Ascending aorta (tissue), 2 donors: ENCODE results near the gene C3orf38. TPM values are rescaled to one million over a fixed set of nuclear protein-coding genes. Genes with fewer than 3 reads are reported as not detected.

Source experiments
- DNase-seq, 2 donors: peaks; one replicate each; pipeline ENCODE4 v3.0.0-alpha.2; 2019; ENCODE audit warnings: low spot score in 2 of 2
- H3K27ac ChIP-seq, 2 donors: fragments of 200-600 bp; sonication (generic); one replicate each; pipeline ENCODE4 v1.5.1; 2016 to 2017; ENCODE audit warnings: mild to moderate bottlenecking in 1 of 2
- H3K27me3 ChIP-seq: fragments of 200-600 bp; sonication (generic); one replicate; pipeline ENCODE4 v1.5.1; 2017
- H3K36me3 ChIP-seq, 2 donors: fragments of 200-600 bp; sonication (generic); one replicate each; pipeline ENCODE4 v1.5.1; 2016
- H3K4me1 ChIP-seq, 2 donors: fragments of 200-600 bp; sonication (generic); one replicate each; pipeline ENCODE4 v1.5.1; 2016 to 2017; ENCODE audit warnings: mild to moderate bottlenecking in 1 of 2
- H3K4me3 ChIP-seq, 2 donors: fragments of 200-600 bp; sonication (generic); one replicate each; pipeline ENCODE4 v1.5.1; 2016 to 2017; ENCODE audit warnings: mild to moderate bottlenecking in 1 of 2
- H3K9me3 ChIP-seq, 2 donors: fragments of 200-600 bp; sonication (generic); one replicate each; pipeline ENCODE4 v1.5.1; 2016
- CTCF ChIP-seq, 3 experiments: fragments of 200-600 bp in 2 of 3; fragments of 450-650 bp in 1 of 3; sonication (generic) in 2 of 3; IDR thresholded peaks; one replicate each; pipeline ENCODE4 v1.5.1; 2016 to 2019; ENCODE audit warnings: antibody characterized with exemption in 3 of 3, mild to moderate bottlenecking in 1 of 3, moderate library complexity in 1 of 3
- intact Hi-C: fragments of 100-400 bp; cut with DNase I; formaldehyde crosslinking; loops from one replicate; pipeline ENCODE4 v1.15.1; 2023
- total RNA-seq: library from RNA; depleted of rRNA; stranded (reverse); fragments of >200 nt; gene quantifications from one replicate; pipeline ENCODE4 v1.1.0, GENCODE V29; 2016

C3orf38 gene
- total RNA-seq, 1 donor from 2014 or later = 13.0 TPM

- Histone ChIP-seq H3K27me3 (no peaks in the 10 kb centered on the region), H3K36me3 (no peaks in the 10 kb centered on the region), H3K4me1 (no peaks in the 10 kb centered on the region), H3K4me3 (no peak overlapping the region), H3K27ac (no peak overlapping the region), H3K9me3 (no peaks in the 10 kb centered on the region)
- no peak for TF ChIP-seq CTCF (IDR thresholded peaks at IDR 0.05)
- intact Hi-C loops = no loop called here
- DNase-seq = no peak
Observed at GRCh38 chr3:88188436-88188835, 38.7 kb downstream of the C3orf38 start.

DNA sequence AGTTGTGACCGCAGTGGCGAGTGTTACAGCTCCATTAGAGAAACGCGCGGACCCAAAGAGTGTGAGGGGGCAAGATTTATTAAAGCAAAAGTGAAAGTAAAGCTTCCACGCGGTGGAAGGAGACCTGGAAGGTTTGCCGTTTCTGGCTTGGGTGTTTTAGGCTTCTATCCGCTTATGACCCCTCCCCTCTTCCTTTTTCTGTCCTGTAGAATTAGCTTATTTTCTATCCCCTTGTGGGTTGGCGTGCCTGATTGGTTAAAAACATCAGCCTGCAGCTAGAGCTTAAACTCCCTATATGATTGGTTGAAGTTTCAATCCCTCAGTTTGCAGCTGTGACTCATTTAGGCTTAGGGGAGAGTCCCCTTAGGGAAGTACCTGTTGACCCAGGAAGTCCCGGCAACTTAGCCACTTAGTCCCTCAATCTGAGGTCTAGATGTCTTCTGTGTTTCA lies 39.6 kb downstream of the C3orf38 start:
- no peaks in the 10 kb centered on the region for H3K9me3 ChIP-seq
- H3K4me1 ChIP-seq = no peaks in the 10 kb centered on the region
- H3K27ac ChIP-seq = no peak overlapping the region
- intact Hi-C loops = no loop called here
- no peaks in the 10 kb centered on the region for H3K27me3 ChIP-seq
- H3K4me3 ChIP-seq = no peak overlapping the region
- TF ChIP-seq CTCF (IDR thresholded peaks at IDR 0.05) = no peak
- no peak for DNase-seq
- no peaks in the 10 kb centered on the region for H3K36me3 ChIP-seq

GRCh38 chr3:88191872-88192409 lies 42.2 kb downstream of the C3orf38 start:
- H3K27ac ChIP-seq = no peak overlapping the region

GRCh38 chr3:88192631-88193030 lies 42.9 kb downstream of the C3orf38 start:
- intact Hi-C loops = no loop called here
- no peaks in the 10 kb centered on the region for H3K9me3 ChIP-seq
- no peaks in the 10 kb centered on the region for H3K4me1 ChIP-seq
- no peak for DNase-seq
- no peak for TF ChIP-seq CTCF (IDR thresholded peaks at IDR 0.05)
- H3K27me3 ChIP-seq = no peaks in the 10 kb centered on the region
- H3K27ac ChIP-seq = no peak overlapping the region
- H3K36me3 ChIP-seq = no peaks in the 10 kb centered on the region
- no peak overlapping the region for H3K4me3 ChIP-seq

More at GRCh38 chr3:88191872-88192409, 42.2 kb downstream of the C3orf38 start:
- no peaks in the 10 kb centered on the region for H3K9me3 ChIP-seq
- no peaks in the 10 kb centered on the region for H3K4me1 ChIP-seq
- no peaks in the 10 kb centered on the region for H3K27me3 ChIP-seq
- H3K4me3 ChIP-seq = no peak overlapping the region
- no peak for TF ChIP-seq CTCF (IDR thresholded peaks at IDR 0.05)
- DNase-seq = no peak
- no peaks in the 10 kb centered on the region for H3K36me3 ChIP-seq
- intact Hi-C loops = no loop called here

GRCh38 chr3:88195951-88196434 lies 46.2 kb downstream of the C3orf38 start:
- no peak for DNase-seq
- intact Hi-C loops = no loop called here
- Histone ChIP-seq H3K4me3 (no peak overlapping the region), H3K27me3 (no peaks in the 10 kb centered on the region), H3K27ac (no peak overlapping the region), H3K4me1 (no peaks in the 10 kb centered on the region), H3K9me3 (no peaks in the 10 kb centered on the region), H3K36me3 (no peaks in the 10 kb centered on the region)
- no peak for TF ChIP-seq CTCF (IDR thresholded peaks at IDR 0.05)

- TF ChIP-seq CTCF (IDR thresholded peaks at IDR 0.05) = no peak
Observed at GRCh38 chr3:88198121-88198520, 48.4 kb downstream of the C3orf38 start.

More at GRCh38 chr3:88198121-88198520, 48.4 kb downstream of the C3orf38 start:
- Histone ChIP-seq H3K4me1 (no peaks in the 10 kb centered on the region), H3K9me3 (no peaks in the 10 kb centered on the region), H3K36me3 (no peaks in the 10 kb centered on the region), H3K27ac (no peak overlapping the region), H3K27me3 (no peaks in the 10 kb centered on the region), H3K4me3 (no peak overlapping the region)
- no peak for DNase-seq
- intact Hi-C loops = no loop called here
